SH-SY5Y (cell line): Measurements from ENCODE around the gene SMNDC1.

Source experiments
- GATA2 ChIP-seq: IDR thresholded peaks from 2 replicates; pipeline ENCODE4 v1.6.1; 2011; ENCODE audit warnings: mild to moderate bottlenecking, low read depth, low read length
- GATA3 ChIP-seq: IDR thresholded peaks from 2 replicates; pipeline ENCODE4 v1.6.1; 2011; ENCODE audit warnings: low read depth, mild to moderate bottlenecking, low read length, moderate library complexity

SMNDC1 gene

GRCh38 chr10:110313674-110314073 is 9.0 kb upstream of the SMNDC1 start:
- no peak for TF ChIP-seq GATA2
- no peak for TF ChIP-seq GATA3

GRCh38 chr10:110312206-110312605 is 7.5 kb upstream of the SMNDC1 start:
- no peak for TF ChIP-seq GATA2

DNA sequence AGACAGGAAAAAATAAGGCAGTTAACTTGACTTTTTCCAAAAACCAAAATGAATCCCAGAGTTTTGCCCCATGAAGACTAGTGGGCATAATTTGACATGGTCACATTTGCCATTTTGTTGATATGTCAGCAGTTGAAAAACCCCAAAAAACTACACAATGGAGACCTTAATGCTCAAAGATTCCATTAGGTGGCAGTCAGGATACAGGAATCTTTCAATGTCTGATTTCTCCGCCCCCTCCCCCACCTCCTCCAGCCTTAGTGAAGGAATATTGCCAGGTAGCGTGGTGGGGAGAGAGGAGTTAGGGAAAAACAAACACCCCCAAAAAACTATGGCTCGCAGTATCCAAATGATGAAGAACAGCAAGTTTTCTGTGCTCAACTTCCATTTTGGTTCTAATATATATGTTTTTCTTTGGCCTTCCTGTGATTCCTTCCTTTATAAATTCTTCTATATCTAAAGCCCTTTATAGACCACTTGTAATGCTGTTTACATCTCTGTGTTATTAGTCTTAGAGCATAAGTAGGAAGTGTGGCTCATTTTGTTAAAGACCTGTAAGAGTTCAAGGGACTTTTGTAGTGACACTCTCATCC is 6.7 kb upstream of the SMNDC1 start:
- TF ChIP-seq GATA2 = no peak
- no peak for TF ChIP-seq GATA3

- TF ChIP-seq GATA2 (no peak), GATA3 (no peak)
These were observed 6.0 kb upstream of the SMNDC1 start for GRCh38 chr10:110310741-110311140.

GRCh38 chr10:110307805-110308204 is 3.1 kb upstream of the SMNDC1 start:
- TF ChIP-seq GATA2 (no peak), GATA3 (no peak)

DNA sequence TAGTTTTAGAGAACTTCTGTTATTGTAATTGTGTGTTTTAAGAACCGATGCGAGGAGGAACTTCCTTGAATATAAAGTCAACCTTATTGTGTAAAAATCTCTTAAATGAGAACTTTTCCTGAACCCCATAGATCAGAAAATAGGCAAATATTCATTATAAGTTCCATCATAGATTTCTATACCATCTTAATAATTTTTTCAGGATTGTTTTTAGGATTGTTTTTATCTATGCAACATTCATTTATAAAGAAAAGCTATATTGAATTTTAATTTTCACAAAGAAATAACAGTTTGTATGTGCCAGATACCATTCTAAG is 1.7 kb upstream of the SMNDC1 start:
- TF ChIP-seq GATA3 (no peak), GATA2 (no peak)

GRCh38 chr10:110305767-110306451 is 1.2 kb upstream of the SMNDC1 start:
- TF ChIP-seq GATA3 (no peak), GATA2 (no peak)

GRCh38 chr10:110304394-110304779 is 333 bp downstream of the SMNDC1 start:
- TF ChIP-seq GATA2 (no peak), GATA3 (no peak)

DNA sequence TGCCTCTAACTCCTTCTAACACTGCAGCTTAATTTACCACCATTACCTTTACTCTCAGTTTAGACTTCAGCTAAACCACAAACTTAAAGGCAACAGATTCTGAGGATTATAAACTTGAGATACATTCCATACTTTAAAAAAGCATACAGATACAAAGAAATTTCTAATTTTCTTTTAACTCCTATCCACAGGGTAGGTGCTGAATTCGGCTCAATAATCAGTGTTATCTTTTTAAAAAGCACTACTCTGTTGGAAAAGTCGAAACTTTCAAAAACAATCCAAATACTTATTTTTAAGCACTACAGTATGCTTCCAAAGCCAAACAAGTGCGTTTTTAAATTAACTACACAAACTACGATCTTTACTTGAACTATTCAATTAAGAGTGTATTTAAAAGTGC is 1.0 kb downstream of the SMNDC1 start:
- TF ChIP-seq GATA3 (no peak), GATA2 (no peak)

GRCh38 chr10:110300486-110300986 is 4.2 kb downstream of the SMNDC1 start:
- TF ChIP-seq GATA3 (no peak), GATA2 (no peak)

DNA sequence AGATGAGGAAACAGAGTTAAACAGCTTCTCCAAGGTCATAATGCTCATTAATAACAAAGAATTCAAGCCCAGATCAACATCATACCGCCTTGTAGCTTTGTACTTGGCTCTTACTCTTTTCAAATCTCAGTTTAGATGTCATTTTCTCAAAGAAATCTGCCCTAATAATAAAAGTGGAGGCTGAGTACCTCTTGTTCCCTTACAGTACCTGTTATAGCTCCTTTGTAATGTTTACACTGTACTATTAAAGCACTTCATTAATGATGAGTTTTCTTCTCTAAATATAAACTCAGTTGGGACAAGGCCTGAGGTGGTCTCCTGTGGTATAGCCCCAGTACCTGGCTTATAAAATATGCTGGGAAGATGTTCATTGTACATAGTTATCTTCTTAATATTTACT is 7.8 kb downstream of the SMNDC1 start:
- no peak for TF ChIP-seq GATA3
- TF ChIP-seq GATA2 = no peak

- TF ChIP-seq GATA3 = no peak
- TF ChIP-seq GATA2 = no peak
These were observed 17.9 kb downstream of the SMNDC1 start for GRCh38 chr10:110286841-110287240.

DNA sequence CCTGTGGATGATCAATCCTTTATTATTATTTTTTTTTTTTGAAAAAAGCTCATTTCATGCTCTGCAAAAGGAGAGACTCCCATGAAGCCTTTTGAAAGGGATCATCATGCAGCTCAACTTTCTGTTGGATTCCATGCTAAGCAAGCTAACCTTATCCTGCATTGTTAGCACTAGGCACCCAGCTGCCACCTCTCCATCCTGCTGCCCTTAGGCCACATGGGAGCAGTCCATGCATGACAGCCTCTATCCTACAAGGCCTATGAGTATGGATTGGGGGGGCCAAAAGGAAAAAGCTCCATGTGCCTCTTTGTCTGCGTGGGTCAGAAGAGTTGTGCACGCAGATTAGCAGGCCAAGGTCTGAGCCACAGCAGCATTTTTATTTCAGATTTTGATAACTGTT is 19.2 kb downstream of the SMNDC1 start:
- TF ChIP-seq GATA3 = no peak
- no peak for TF ChIP-seq GATA2

- TF ChIP-seq GATA3 = no peak
- TF ChIP-seq GATA2 = no peak
These were observed 20.5 kb downstream of the SMNDC1 start for GRCh38 chr10:110284262-110284661.

GRCh38 chr10:110279407-110279986 is 25.2 kb downstream of the SMNDC1 start:
- no peak for TF ChIP-seq GATA3
- no peak for TF ChIP-seq GATA2
